EH (cell line): ENCODE measurements around the gene CCR1.

Experiments used
- DNase-seq: peaks from one replicate; pipeline ENCODE4 v3.0.0-alpha.2; 2015; ENCODE audit warnings: low read depth

Gene CCR1

GRCh38 chr3:46208167-46208704 lies at the start of gene CCR1:
Gene CCR1 (minus strand): TSS chr3:46208313. CDS start chr3:46204313, 4,000 bp downstream.
- peak; percentile 52 for DNase-seq

DNA sequence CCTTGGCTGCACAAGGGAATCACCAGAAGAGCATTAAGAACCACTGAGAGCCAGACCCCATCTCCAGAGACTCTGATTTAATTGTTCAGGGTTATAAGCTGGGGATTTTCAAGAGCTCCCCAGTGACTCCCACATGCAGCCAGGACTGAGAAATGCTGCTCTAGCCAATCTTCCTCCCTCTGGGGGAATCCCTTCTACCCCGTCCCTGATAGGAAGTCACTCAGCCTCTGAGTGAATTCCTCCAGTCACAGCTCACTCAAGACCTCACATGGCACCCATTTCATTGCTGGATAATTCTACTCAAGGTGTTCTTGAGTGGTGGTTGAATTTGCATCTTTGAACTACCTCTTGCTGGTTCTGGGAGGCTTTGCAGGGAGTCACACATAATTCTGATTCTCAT lies 44.9 kb upstream of the CCR1 start:
- no peak for DNase-seq

DNA sequence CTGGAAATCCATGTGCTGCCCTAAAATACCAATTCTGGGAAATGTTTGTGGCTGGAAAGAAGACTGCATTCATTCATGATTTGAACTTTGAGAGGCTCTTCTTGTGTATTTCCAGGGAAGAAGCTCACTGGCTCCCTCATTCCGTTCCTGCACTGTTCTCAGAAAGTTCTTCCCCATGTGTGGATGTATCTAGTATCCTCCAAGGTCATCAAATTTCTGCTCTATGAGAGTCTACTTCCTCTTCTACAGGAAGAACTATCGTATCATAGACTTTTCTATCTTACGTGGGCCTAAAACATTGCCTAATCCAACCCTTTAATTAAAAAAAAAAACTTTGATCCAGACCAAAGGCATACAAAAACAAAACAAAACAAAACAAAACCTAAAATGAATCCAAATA lies 37.0 kb upstream of the CCR1 start:
- DNase-seq: no peak

DNA sequence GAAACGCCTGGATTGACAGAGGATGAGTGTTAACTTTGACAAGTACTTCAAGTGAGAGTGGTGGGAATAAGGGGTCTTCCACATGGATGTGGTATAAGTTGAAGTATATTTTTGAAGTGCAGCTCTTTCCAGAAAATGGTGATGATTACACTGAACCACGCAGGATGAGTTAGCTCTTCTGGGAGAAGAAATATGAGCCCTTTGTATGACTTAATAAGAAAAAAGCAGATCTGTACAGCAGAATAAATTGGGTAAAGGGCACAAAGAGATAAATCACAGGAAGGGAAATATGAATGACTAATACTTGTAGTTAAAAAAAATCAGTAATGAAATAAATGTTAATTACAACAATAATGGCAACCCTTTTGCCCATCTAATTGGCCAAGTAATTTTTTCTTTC lies 35.4 kb upstream of the CCR1 start:
- DNase-seq: no peak

DNA sequence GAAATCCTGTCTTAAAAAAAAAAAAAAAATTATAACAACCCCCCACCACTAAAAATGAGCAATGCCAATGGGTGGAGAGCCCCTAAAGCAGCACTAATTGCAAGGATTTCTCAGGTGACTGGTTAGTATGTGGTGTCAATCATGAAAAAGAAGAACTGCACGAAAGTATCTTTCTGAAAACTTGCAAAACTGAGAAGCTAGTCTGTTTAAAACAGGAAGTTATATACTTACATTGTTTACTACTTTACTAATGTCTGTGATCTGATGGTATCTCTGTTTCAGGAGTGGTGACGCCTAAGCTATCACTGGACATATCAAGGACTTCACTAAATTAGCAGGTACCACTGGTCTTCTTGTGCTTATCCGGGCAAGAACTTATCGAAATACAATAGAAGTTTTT lies 34.0 kb upstream of the CCR1 start, which contains the start of gene CCR3:
TSS of gene CCR3 (plus strand) at position 341 of the 400 bp plus-strand sequence. CDS start 22,699 bp downstream, outside the sequence.
- DNase-seq: no peak

- no peak for DNase-seq
Measured at GRCh38 chr3:46239952-46240351, 31.8 kb upstream of the CCR1 start.

- DNase-seq: no peak
Measured at GRCh38 chr3:46239301-46239938, 31.3 kb upstream of the CCR1 start.

GRCh38 chr3:46238386-46238785 lies 30.3 kb upstream of the CCR1 start:
- no peak for DNase-seq

- DNase-seq: no peak
Measured at GRCh38 chr3:46236294-46237054, 28.4 kb upstream of the CCR1 start.

GRCh38 chr3:46235425-46235824 lies 27.3 kb upstream of the CCR1 start:
- DNase-seq: no peak

- DNase-seq: no peak
Measured at GRCh38 chr3:46233194-46233593, 25.1 kb upstream of the CCR1 start.

DNA sequence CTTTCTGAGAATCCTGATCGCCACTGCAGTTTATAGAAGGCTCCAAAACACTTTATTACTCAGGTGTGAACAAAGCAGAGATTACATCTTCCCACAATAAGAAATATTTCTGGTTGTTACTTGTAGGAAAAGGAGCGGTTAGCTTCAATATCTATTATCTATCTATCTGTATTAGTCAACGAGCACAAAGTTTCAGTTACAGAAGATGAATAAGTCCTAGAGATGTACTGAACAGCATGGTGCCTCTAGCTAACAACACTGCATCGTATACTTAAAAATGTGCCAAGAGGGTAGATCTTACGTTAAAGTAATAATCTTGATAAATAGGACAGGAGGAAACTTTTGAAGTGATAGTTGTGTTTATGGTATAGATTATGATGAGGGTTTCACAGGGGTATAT lies 23.2 kb upstream of the CCR1 start:
- no peak for DNase-seq

GRCh38 chr3:46228260-46229242 lies 20.4 kb upstream of the CCR1 start:
- peak; percentile 65 for DNase-seq

GRCh38 chr3:46222435-46223161 lies 14.5 kb upstream of the CCR1 start:
- no peak for DNase-seq

- DNase-seq: no peak
Measured at GRCh38 chr3:46221938-46222337, 13.8 kb upstream of the CCR1 start.

- no peak for DNase-seq
Measured at GRCh38 chr3:46221391-46221790, 13.3 kb upstream of the CCR1 start.

GRCh38 chr3:46218196-46218709 lies 10.1 kb upstream of the CCR1 start:
- no peak for DNase-seq

- DNase-seq: peak; percentile 44
Measured at GRCh38 chr3:46215810-46216414, 7.8 kb upstream of the CCR1 start.

GRCh38 chr3:46214751-46215352 lies 6.7 kb upstream of the CCR1 start:
- DNase-seq: no peak

- no peak for DNase-seq
Measured at GRCh38 chr3:46213201-46213600, 5.1 kb upstream of the CCR1 start.
